SU-DHL-6 (cell line): Measurements from ENCODE around the gene TBX3.

Source experiments
- H2AFZ ChIP-seq: fragments of 200-600 bp; sonication (generic); 2 replicates; pipeline ENCODE4 v1.6.1; 2014; ENCODE audit warnings: low read depth, mild to moderate bottlenecking, moderate library complexity, mixed read lengths, antibody characterized with exemption, low read length; ENCODE audit not compliant: severe bottlenecking
- H3F3A ChIP-seq: fragments of 200-600 bp; shearing (Covaris generic); 2 replicates; pipeline ENCODE4 v1.6.0; 2016; ENCODE audit warnings: antibody characterized with exemption, mild to moderate bottlenecking; ENCODE audit not compliant: insufficient read depth
- H3K27ac ChIP-seq: fragments of 200-600 bp; sonication (generic); 2 replicates; pipeline ENCODE4 v1.5.1; 2016; ENCODE audit warnings: low read depth, mild to moderate bottlenecking, low read length, moderate library complexity, mixed read lengths
- H3K27me3 ChIP-seq: fragments of 200-600 bp; sonication (generic), shearing (Covaris generic); 2 replicates; pipeline ENCODE4 v1.6.0; 2014; ENCODE audit warnings: mild to moderate bottlenecking, low read length
- H3K36me3 ChIP-seq: fragments of 200-600 bp; sonication (generic); 2 replicates; pipeline ENCODE4 v1.6.1; 2014; ENCODE audit warnings: mild to moderate bottlenecking, low read length, mixed read lengths
- H3K4me2 ChIP-seq: fragments of 300-600, 200-600 bp; shearing (Covaris generic), sonication (generic); 2 replicates; pipeline ENCODE4 v1.6.0; 2014; ENCODE audit warnings: low read length, low read depth, mild to moderate bottlenecking; ENCODE audit not compliant: poor library complexity, severe bottlenecking
- H3K4me3 ChIP-seq: fragments of 200-600 bp; sonication (generic); 2 replicates; pipeline ENCODE4 v1.5.1; 2014; ENCODE audit warnings: antibody characterized with exemption, low read length, mild to moderate bottlenecking, mixed read lengths; ENCODE audit not compliant: insufficient read depth, poor library complexity, severe bottlenecking
- H3K79me2 ChIP-seq: fragments of 200-600 bp; sonication (generic); 2 replicates; pipeline ENCODE4 v1.6.1; 2014; ENCODE audit warnings: mild to moderate bottlenecking, low read length, moderate library complexity; ENCODE audit not compliant: insufficient read depth
- H3K9ac ChIP-seq: fragments of 200-600 bp; sonication (generic); 2 replicates; pipeline ENCODE4 v1.7.0; 2014; ENCODE audit warnings: mild to moderate bottlenecking, low read length
- H3K9me2 ChIP-seq: fragments of 200-600 bp; sonication (generic); replicated peaks from 2 replicates; pipeline ENCODE4 v1.6.1; 2014; ENCODE audit warnings: low read length; ENCODE audit not compliant: insufficient read depth
- H3K9me3 ChIP-seq: fragments of 200-600 bp; sonication (generic); 2 replicates; pipeline ENCODE4 v1.6.1; 2014; ENCODE audit warnings: low read length, mixed read lengths; ENCODE audit not compliant: insufficient read depth
- H4K20me1 ChIP-seq: fragments of 200-600 bp; sonication (generic); 2 replicates; pipeline ENCODE4 v1.6.1; 2014; ENCODE audit warnings: low read depth, mild to moderate bottlenecking, antibody characterized with exemption, low read length, moderate library complexity, mixed read lengths
- CTCF ChIP-seq: fragments of 200-600 bp; sonication (generic); IDR thresholded peaks from one replicate; pipeline ENCODE4 v1.5.1; 2017; ENCODE audit warnings: antibody characterized with exemption, mild to moderate bottlenecking, low read length, moderate library complexity; ENCODE audit not compliant: insufficient read depth, poor library complexity, severe bottlenecking
- EZH2phosphoT487 ChIP-seq: fragments of 200-600 bp; sonication (generic), shearing (Covaris generic); conservative IDR thresholded peaks from 2 replicates; pipeline ENCODE4 v1.6.1; 2018; ENCODE audit warnings: mild to moderate bottlenecking, antibody characterized with exemption, low read length, moderate library complexity, mixed read lengths

Gene TBX3

GRCh38 chr12:114691196-114691595, 7.2 kb upstream of the TBX3 start:
- no peaks in the 10 kb centered on the region for H4K20me1 ChIP-seq
- H3K4me3 ChIP-seq = no peak overlapping the region

DNA sequence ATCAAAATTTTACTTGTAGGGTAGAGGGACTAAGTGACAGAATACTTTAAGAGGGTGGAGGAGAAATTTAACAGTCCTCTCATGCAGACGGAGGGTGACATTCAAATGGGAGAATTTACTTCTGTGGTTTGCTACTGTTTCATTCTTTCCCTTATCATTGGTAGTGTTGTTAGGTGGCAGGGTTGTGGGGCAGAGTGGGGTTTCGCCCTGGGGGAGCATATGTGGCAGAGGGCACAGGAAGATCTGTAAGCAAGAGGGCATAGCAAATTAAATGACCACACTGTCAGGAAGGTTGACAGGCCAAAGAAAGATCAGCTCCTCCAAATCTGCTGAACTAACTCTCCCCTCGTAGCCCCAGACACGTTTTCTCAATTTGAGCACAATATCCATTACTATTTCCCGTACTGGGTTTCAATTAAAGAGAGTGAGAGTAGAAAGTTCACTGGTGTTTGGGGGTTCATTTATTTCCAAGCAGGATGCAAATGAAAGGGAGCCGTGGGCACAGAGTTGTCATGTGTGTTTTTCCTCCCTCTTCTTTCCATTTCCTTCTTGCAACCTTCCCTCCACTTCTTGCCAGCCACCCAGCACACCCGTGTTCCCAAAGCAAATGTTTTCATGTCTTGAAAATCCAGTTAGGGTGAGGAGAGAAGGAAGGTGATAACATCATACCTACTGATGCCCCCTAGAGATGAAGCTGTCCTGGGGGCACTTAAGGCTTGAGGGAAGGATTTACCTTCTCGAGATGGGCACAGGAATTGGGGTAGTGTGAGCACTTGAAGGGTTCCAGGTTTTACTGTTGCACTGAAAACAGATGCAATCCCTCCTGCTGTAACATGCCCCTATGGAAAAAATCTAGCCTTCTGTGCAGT, 6.5 kb upstream of the TBX3 start:
- Histone ChIP-seq H3K9me2 (no peaks in the 10 kb centered on the region), H3K27me3 (no peaks in the 10 kb centered on the region), H4K20me1 (no peaks in the 10 kb centered on the region), H3K9me3 (no peaks in the 10 kb centered on the region), H3K9ac (no peak overlapping the region), H3F3A (no peaks in the 10 kb centered on the region), H3K36me3 (no peaks in the 10 kb centered on the region), H3K4me2 (no peak overlapping the region), H3K79me2 (no peaks in the 10 kb centered on the region), H3K4me3 (no peak overlapping the region), H3K27ac (no peak overlapping the region), H2AFZ (no peak overlapping the region)
- no peak for TF ChIP-seq CTCF
- no peak for TF ChIP-seq EZH2phosphoT487

More at GRCh38 chr12:114691196-114691595, 7.2 kb upstream of the TBX3 start:
- Histone ChIP-seq H3K79me2 (no peaks in the 10 kb centered on the region), H2AFZ (no peak overlapping the region), H3F3A (no peaks in the 10 kb centered on the region), H3K9ac (no peak overlapping the region), H3K36me3 (no peaks in the 10 kb centered on the region), H3K4me2 (no peak overlapping the region), H3K9me3 (no peaks in the 10 kb centered on the region), H3K9me2 (no peaks in the 10 kb centered on the region), H3K27me3 (no peaks in the 10 kb centered on the region), H3K27ac (no peak overlapping the region)
- TF ChIP-seq CTCF (no peak), EZH2phosphoT487 (no peak)

- TF ChIP-seq CTCF (no peak), EZH2phosphoT487 (no peak)
- no peak overlapping the region for H3K4me3 ChIP-seq
- H3K4me2 ChIP-seq = no peak overlapping the region
- H3K9ac ChIP-seq = no peak overlapping the region
- H3K9me2 ChIP-seq = no peaks in the 10 kb centered on the region
- no peaks in the 10 kb centered on the region for H3K9me3 ChIP-seq
- no peaks in the 10 kb centered on the region for H3K79me2 ChIP-seq
- H4K20me1 ChIP-seq = no peaks in the 10 kb centered on the region
- H3K27ac ChIP-seq = no peak overlapping the region
- no peaks in the 10 kb centered on the region for H3K36me3 ChIP-seq
- no peaks in the 10 kb centered on the region for H3F3A ChIP-seq
- H3K27me3 ChIP-seq = no peaks in the 10 kb centered on the region
- no peak overlapping the region for H2AFZ ChIP-seq
Observed at GRCh38 chr12:114689075-114689994, 5.4 kb upstream of the TBX3 start.
